HL-60 (cell line): ENCODE results near the gene USP35.

Source experiments
- POLR2AphosphoS5 ChIP-seq: IDR thresholded peaks from 2 replicates; pipeline ENCODE4 v1.6.1; 2012; ENCODE audit warnings: low read depth
- SPI1 ChIP-seq: IDR thresholded peaks from 2 replicates; pipeline ENCODE4 v1.6.1; 2012; ENCODE audit warnings: low read depth, mild to moderate bottlenecking, borderline replicate concordance
- TF ChIP-seq, protein P1 (sequence below): IDR thresholded peaks from one replicate; pipeline ENCODE4 v1.5.1; 2011; ENCODE audit warnings: low read length, control low read depth, inconsistent platforms; ENCODE audit not compliant: insufficient read depth

DNA sequence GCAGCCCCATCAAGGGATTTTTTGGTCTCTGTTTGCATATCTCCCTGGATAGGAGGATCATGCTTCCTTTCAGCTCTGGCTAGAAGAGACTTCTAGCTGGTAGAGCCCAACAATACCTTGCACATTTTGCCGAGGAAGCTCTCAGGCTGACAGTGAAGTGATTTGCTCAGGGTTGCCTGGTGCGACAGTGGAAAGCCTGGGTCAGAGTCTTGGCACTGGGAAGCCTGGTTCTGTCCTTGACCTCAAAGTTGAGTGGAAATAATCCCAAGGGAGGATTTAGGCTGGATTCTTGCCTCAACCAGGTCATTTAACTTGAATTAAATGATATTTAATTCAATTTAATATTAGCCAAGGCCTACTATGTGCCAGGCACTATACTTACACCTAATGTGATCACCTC lies 24.9 kb upstream of the USP35 start:
- TF ChIP-seq SPI1, result no peak
- TF ChIP-seq, protein P1, sequence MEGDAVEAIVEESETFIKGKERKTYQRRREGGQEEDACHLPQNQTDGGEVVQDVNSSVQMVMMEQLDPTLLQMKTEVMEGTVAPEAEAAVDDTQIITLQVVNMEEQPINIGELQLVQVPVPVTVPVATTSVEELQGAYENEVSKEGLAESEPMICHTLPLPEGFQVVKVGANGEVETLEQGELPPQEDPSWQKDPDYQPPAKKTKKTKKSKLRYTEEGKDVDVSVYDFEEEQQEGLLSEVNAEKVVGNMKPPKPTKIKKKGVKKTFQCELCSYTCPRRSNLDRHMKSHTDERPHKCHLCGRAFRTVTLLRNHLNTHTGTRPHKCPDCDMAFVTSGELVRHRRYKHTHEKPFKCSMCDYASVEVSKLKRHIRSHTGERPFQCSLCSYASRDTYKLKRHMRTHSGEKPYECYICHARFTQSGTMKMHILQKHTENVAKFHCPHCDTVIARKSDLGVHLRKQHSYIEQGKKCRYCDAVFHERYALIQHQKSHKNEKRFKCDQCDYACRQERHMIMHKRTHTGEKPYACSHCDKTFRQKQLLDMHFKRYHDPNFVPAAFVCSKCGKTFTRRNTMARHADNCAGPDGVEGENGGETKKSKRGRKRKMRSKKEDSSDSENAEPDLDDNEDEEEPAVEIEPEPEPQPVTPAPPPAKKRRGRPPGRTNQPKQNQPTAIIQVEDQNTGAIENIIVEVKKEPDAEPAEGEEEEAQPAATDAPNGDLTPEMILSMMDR, result no peak
- no peak for TF ChIP-seq POLR2AphosphoS5
